Activated naive CD4-positive, alpha-beta T cell treated with anti-CD3 and anti-CD28 coated beads for 36 hours (primary cell): Measurements from ENCODE around the gene PAPSS2. TPM values are rescaled to one million over a fixed set of nuclear protein-coding genes. Genes with fewer than 3 reads are reported as not detected.
"Not testable (repeated sequence)": the region's sequence is repeated elsewhere in the genome, so short reads cannot be mapped to it uniquely, and the experiment has no call there.

Experiments
- CTCF ChIA-PET: fragments of 350-600 bp; sonication (Branson Sonifier 250); formaldehyde crosslinking; loops from one replicate; lab custom pipeline; 2021; ENCODE audit warnings: antibody characterized with exemption; lab: Charles Lee
- DNase-seq: peaks from one replicate; pipeline ENCODE4 v3.0.0-alpha.2; 2020
- H3K27ac Mint-ChIP-seq: one replicate; pipeline ENCODE4 v1.8.0; 2021; ENCODE audit warnings: mild to moderate bottlenecking, mixed read lengths
- H3K27me3 Mint-ChIP-seq: one replicate; pipeline ENCODE4 v1.8.0; 2021; ENCODE audit warnings: low read depth, mixed read lengths
- H3K36me3 Mint-ChIP-seq: one replicate; pipeline ENCODE4 v1.8.0; 2021; ENCODE audit warnings: low read depth, mixed read lengths
- H3K4me1 Mint-ChIP-seq: one replicate; pipeline ENCODE4 v1.8.0; 2021; ENCODE audit warnings: low read depth, mixed read lengths
- H3K4me3 Mint-ChIP-seq: one replicate; pipeline ENCODE4 v1.8.0; 2021; ENCODE audit warnings: mild to moderate bottlenecking, moderate library complexity, mixed read lengths
- H3K9me3 Mint-ChIP-seq: one replicate; pipeline ENCODE4 v1.8.0; 2021; ENCODE audit warnings: mixed read lengths
- intact Hi-C: fragments of 100-400 bp; cut with micrococcal nuclease; formaldehyde crosslinking; loops from one replicate; pipeline ENCODE4 v1.15.1; 2023
- total RNA-seq, 2 experiments: library from RNA; stranded (reverse); gene quantifications; one replicate each; pipeline ENCODE4 v1.2.3, GENCODE V29; 2021

PAPSS2 gene
- total RNA-seq, 2 experiments from 2014 or later = 0.38 TPM; not detected in 1

DNA sequence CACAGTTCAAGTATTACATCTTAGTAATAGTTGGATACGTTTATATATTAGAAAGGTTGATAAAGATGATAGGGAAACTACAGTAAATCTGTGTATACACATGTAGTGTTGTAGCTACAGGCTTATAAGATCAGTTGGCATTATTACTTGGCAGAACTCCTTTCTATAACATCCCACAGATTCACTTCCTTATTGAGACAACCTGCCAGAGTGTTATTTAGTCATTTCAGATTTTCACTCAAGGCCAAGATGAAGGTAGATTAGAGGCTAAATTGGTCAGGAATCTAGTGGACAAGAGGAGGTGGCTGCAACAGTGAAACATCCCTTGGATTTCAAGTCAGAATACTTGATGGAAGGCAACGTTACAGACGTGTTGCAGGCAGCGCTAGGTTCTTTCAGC is 63.0 kb downstream of the PAPSS2 start:
- H3K36me3 Mint-ChIP-seq = no peaks in the 10 kb centered on the region
- H3K9me3 Mint-ChIP-seq = no peaks in the 10 kb centered on the region
- DNase-seq = no peak
- intact Hi-C loops = no loop called here
- no peak overlapping the region for H3K27ac Mint-ChIP-seq
- H3K27me3 Mint-ChIP-seq = peaks cover 2% of the 10 kb centered on the region
- H3K4me1 Mint-ChIP-seq = peaks cover 6% of the 10 kb centered on the region
- no peak overlapping the region for H3K4me3 Mint-ChIP-seq
- CTCF ChIA-PET = interaction anchor here (0.6 kb wide), 1 partner anchor 110 kb away, joined by 3 read pairs; no protein-coding TSS in a partner anchor

DNA sequence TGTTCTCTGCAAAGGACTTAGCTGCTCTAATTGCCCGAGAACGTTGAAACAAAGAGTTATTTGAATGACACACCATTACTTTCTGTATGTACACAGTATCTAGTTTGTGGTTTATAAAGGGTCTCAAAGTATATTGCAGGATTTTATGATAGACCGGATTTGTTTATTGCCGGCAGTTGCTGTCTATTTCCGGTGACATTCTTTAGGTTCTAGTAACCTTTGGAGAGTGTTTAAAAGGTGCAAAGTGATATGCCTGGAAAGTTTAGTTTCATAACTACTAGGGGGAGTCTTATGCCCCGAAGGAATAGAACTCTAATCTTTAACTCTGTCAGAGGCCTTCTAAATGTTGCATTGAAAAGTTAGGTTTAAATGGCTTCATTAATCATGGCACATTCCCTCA is 63.8 kb downstream of the PAPSS2 start:
- Mint-ChIP-seq H3K36me3 (no peaks in the 10 kb centered on the region), H3K27me3 (peaks cover 2% of the 10 kb centered on the region), H3K4me1 (peaks cover 6% of the 10 kb centered on the region), H3K4me3 (no peak overlapping the region), H3K27ac (no peak overlapping the region), H3K9me3 (no peaks in the 10 kb centered on the region)
- intact Hi-C loops = no loop called here
- DNase-seq = no peak
- CTCF ChIA-PET = interaction anchor here (0.6 kb wide), 1 partner anchor 109 kb away, joined by 3 read pairs; no protein-coding TSS in a partner anchor

- Mint-ChIP-seq H3K4me3 (no peak overlapping the region), H3K9me3 (no peaks in the 10 kb centered on the region), H3K27me3 (no peaks in the 10 kb centered on the region), H3K27ac (no peak overlapping the region), H3K36me3 (no peaks in the 10 kb centered on the region), H3K4me1 (peaks cover 6% of the 10 kb centered on the region)
- CTCF ChIA-PET = no interaction called here
- DNase-seq = no peak
- intact Hi-C loops = no loop called here
Measured at GRCh38 chr10:87724789-87725188, 65.1 kb downstream of the PAPSS2 start.

DNA sequence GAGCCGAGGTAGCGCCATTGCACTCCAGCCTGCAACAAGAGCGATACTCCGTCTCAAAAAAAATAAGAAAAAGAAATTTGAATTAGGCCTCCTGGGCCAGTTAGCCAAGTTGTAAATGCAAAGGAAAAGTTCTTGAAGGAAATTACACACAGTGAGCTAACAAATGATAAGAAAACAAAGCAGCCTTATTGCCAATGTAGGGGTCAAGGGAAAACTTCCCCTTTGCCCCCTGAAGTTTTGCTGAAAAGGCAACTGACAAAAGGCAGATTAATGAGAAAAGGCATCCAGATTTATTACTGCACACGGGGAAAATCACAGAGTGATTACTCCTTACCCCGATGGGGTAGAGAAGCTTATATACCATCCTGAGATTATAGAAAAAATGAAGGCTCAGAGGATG is 70.3 kb downstream of the PAPSS2 start:
- Mint-ChIP-seq H3K36me3 (no peaks in the 10 kb centered on the region), H3K27me3 (no peaks in the 10 kb centered on the region), H3K27ac (no peak overlapping the region), H3K4me1 (no peaks in the 10 kb centered on the region), H3K4me3 (no peak overlapping the region), H3K9me3 (no peaks in the 10 kb centered on the region)
- CTCF ChIA-PET = interaction anchor here (0.6 to 1.0 kb wide), 2 partner anchors 11 to 92 kb away, joined by 3 to 5 read pairs; no protein-coding TSS in a partner anchor
- intact Hi-C loops = no loop called here
- DNase-seq = no peak

DNA sequence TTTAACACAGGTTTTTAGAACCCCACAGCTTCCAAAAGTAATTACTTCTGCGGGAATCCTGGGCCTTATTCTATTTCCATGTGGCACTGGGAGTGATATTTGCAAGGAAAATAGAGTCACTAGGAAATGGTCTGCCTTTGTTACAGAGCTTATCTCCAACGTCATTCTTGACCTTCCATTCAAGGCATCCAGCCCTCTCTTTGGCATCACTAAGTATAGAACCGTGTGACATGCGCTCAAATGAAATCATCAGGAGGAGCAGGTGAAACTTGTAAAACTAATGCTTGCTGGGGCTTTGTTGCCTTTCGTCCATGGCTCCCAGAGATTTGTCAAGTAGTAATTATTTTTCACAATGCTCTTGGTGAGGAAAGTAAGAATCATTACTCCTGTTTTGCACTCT is 73.4 kb downstream of the PAPSS2 start:
- no peak for DNase-seq
- H3K9me3 Mint-ChIP-seq = no peaks in the 10 kb centered on the region
- H3K27me3 Mint-ChIP-seq = peaks cover 14% of the 10 kb centered on the region
- no peak overlapping the region for H3K27ac Mint-ChIP-seq
- no peaks in the 10 kb centered on the region for H3K4me1 Mint-ChIP-seq
- intact Hi-C loops = no loop called here
- CTCF ChIA-PET = interaction anchor here (0.6 to 2.8 kb wide), 8 partner anchors 12 to 200 kb away, joined by 3 to 7 read pairs (median 4); no protein-coding TSS in a partner anchor
- H3K4me3 Mint-ChIP-seq = no peak overlapping the region
- no peaks in the 10 kb centered on the region for H3K36me3 Mint-ChIP-seq

GRCh38 chr10:87734987-87735827 is 75.5 kb downstream of the PAPSS2 start:
- H3K36me3 Mint-ChIP-seq = no peaks in the 10 kb centered on the region
- H3K27ac Mint-ChIP-seq = no peak overlapping the region
- no peak for DNase-seq
- no peaks in the 10 kb centered on the region for H3K9me3 Mint-ChIP-seq
- H3K4me1 Mint-ChIP-seq = no peaks in the 10 kb centered on the region
- H3K27me3 Mint-ChIP-seq = peaks cover 15% of the 10 kb centered on the region
- intact Hi-C loops = loop anchor here (1.0 kb wide), 2 partner anchors 79 to 202 kb away; no protein-coding TSS in a partner anchor
- no peak overlapping the region for H3K4me3 Mint-ChIP-seq
- CTCF ChIA-PET = interaction anchor here (0.6 to 2.8 kb wide), 12 partner anchors 9 to 202 kb away, joined by 3 to 8 read pairs (median 4); no protein-coding TSS in a partner anchor

DNA sequence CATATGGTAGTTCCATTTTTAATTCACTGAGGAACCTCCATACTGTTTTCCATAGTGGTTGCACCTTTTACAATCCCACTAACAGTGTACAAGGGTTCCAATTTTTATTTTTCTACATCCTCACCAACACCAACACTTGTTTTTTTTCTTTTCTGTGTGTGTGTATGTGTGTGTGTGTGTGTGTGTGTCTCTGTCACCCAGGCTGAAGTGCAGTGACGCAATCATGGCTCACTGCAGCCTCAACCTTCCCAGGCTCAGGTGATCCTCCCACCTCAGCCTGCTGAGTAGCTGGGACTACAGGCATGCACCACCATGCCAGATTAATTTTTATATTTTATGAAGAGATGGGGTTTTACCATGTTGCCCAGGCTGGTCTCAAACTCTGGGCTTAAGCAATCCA is 78.6 kb downstream of the PAPSS2 start:
- H3K27ac Mint-ChIP-seq, H3K4me1 Mint-ChIP-seq, DNase-seq, H3K4me3 Mint-ChIP-seq, H3K9me3 Mint-ChIP-seq, intact Hi-C loops, H3K36me3 Mint-ChIP-seq: not testable (repeated sequence)
- CTCF ChIA-PET = interaction anchor here (1.1 kb wide), 1 partner anchor 83 kb away, joined by 3 read pairs; no protein-coding TSS in a partner anchor
- peaks cover 15% of the 10 kb centered on the region for H3K27me3 Mint-ChIP-seq

GRCh38 chr10:87739703-87740102 is 80.0 kb downstream of the PAPSS2 start:
- no peaks in the 10 kb centered on the region for H3K36me3 Mint-ChIP-seq
- CTCF ChIA-PET = interaction anchor here (0.7 kb wide), 1 partner anchor 52 kb away, joined by 3 read pairs; no protein-coding TSS in a partner anchor
- H3K27ac Mint-ChIP-seq = no peak overlapping the region
- H3K4me1 Mint-ChIP-seq = no peaks in the 10 kb centered on the region
- no peak for DNase-seq
- no peaks in the 10 kb centered on the region for H3K9me3 Mint-ChIP-seq
- intact Hi-C loops = no loop called here
- no peak overlapping the region for H3K4me3 Mint-ChIP-seq
- peaks cover 15% of the 10 kb centered on the region for H3K27me3 Mint-ChIP-seq

DNA sequence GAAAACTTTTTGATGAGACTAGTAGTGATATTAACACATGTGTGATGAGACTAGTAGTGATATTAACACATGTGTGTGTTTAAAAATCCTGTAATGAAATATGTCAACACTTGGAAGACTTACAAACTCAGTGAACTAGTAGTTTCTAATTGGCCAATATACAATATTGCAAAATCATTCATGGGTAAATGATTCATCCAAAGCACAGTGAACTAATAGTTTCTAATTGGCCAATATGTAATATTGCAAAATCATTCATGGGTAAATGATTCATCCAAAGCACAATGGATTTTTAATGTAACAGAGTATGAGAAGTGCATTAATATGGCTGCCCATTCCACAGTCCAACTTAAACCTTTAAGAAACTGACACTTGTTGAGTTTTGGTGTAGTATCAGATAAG is 80.6 kb downstream of the PAPSS2 start:
- no peaks in the 10 kb centered on the region for H3K9me3 Mint-ChIP-seq

GRCh38 chr10:87742992-87743610 is 83.4 kb downstream of the PAPSS2 start:
- CTCF ChIA-PET = interaction anchor here (1.1 kb wide), 1 partner anchor 33 kb away, joined by 3 read pairs; no protein-coding TSS in a partner anchor
- H3K36me3 Mint-ChIP-seq, H3K9me3 Mint-ChIP-seq, H3K4me1 Mint-ChIP-seq, intact Hi-C loops, H3K27me3 Mint-ChIP-seq, DNase-seq, H3K4me3 Mint-ChIP-seq, H3K27ac Mint-ChIP-seq: not testable (repeated sequence)

More for the DNA sequence above, 80.6 kb downstream of the PAPSS2 start:
- intact Hi-C loops = no loop called here
- Mint-ChIP-seq H3K27me3 (peaks cover 13% of the 10 kb centered on the region), H3K4me1 (no peaks in the 10 kb centered on the region), H3K4me3 (no peak overlapping the region), H3K36me3 (no peaks in the 10 kb centered on the region), H3K27ac (no peak overlapping the region)
- DNase-seq = no peak
- CTCF ChIA-PET = interaction anchor here (0.7 to 1.5 kb wide), 2 partner anchors 10 to 53 kb away, joined by 3 read pairs; no protein-coding TSS in a partner anchor

DNA sequence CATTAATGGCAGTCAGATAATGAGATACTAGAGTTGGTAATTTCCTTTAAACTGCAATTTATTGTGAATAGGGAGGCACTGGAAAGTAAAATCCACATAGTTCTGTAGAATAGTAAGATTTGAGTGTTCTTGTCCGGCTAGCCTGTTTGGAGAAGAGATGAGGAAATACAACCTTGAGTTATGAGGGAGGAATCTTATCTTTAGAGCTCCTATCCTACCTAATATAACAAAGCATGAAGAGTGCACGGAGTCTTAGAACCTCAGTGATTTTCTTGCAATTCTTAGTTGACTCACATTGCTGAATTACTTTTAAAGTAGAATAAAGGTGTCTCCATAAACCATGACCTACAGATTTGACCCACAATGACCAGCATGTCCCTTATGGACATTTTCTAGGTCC is 84.9 kb downstream of the PAPSS2 start:
- CTCF ChIA-PET = interaction anchor here (0.6 to 1.5 kb wide), 3 partner anchors 9 to 1134 kb away, joined by 3 to 8 read pairs (median 3); no protein-coding TSS in a partner anchor
- intact Hi-C loops = no loop called here
- no peak for DNase-seq

DNA sequence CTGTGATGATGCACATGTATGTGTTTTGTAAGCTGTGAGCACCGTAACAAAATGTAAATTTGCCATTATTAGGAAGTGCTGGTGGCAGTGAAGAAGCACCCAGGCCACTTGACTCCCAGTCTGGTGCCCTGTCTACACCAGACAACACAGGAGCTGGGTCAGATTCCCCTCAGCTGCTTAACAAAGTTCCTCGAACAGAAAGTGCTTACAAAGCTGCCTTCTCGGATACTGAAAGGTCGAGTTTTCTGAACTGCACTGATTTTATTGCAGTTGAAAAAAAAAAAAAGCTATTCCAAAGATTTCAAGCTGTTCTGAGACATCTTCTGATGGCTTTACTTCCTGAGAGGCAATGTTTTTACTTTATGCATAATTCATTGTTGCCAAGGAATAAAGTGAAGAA is 87.2 kb downstream of the PAPSS2 start:
- Mint-ChIP-seq H3K36me3 (no peaks in the 10 kb centered on the region), H3K27ac (no peak overlapping the region), H3K27me3 (no peaks in the 10 kb centered on the region), H3K4me3 (no peak overlapping the region), H3K4me1 (peaks cover 15% of the 10 kb centered on the region), H3K9me3 (no peaks in the 10 kb centered on the region)
- no peak for DNase-seq
- CTCF ChIA-PET = interaction anchor here (0.6 kb wide), 1 partner anchor 13 kb away, joined by 3 read pairs; no protein-coding TSS in a partner anchor
- intact Hi-C loops = no loop called here

More for the DNA sequence above, 84.9 kb downstream of the PAPSS2 start:
- Mint-ChIP-seq H3K27ac (no peak overlapping the region), H3K4me1 (no peaks in the 10 kb centered on the region), H3K36me3 (no peaks in the 10 kb centered on the region), H3K4me3 (no peak overlapping the region), H3K9me3 (no peaks in the 10 kb centered on the region), H3K27me3 (no peaks in the 10 kb centered on the region)
